Esophagus squamous epithelium (tissue), 4 donors: ENCODE data around the gene TSSK1B.

Experiments
- POLR2A ChIP-seq, 4 donors: fragments of 450-650 bp; IDR thresholded peaks; one replicate each; pipeline ENCODE4 v1.6.1; 2017; ENCODE audit warnings: antibody characterized with exemption in 4 of 4, mild to moderate bottlenecking in 4 of 4, moderate library complexity in 3 of 4
- TF ChIP-seq, protein P1 (sequence below), 6 experiments: fragments of 450-650 bp in 4 of 6; fragments of 200-600 bp in 2 of 6; sonication (generic) in 2 of 6; IDR thresholded peaks; one replicate each; pipeline ENCODE4 v1.5.1; 2016 to 2019; ENCODE audit warnings: antibody characterized with exemption in 6 of 6, mild to moderate bottlenecking in 4 of 6, moderate library complexity in 4 of 6

DNA sequence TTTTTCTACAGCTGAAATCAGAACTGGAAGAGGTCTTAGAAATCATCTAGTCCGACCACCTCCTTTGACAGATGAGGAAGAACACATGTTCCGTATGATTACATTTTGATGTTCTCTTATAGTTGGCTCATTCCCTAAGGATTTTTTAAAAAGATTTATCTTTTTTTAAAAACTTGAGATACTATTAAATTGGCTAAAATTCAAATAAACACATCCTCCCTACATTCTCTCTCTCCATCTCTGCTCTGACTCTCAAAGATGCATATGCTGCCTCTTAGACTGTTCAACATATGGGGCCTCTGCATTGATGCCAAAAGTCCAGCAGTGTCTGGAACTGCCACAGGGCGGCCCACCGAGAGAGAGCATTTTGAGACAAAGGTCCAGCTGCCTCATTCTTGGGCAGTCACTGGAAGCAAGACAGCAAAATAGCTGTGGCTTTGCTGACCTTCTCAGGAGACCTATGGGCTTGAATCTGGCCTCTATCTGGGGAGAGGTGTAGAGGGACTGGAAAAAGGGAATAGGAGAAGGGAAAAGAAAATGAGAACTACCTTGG, 12.8 kb upstream of the TSSK1B start:
- TF ChIP-seq, protein P1, sequence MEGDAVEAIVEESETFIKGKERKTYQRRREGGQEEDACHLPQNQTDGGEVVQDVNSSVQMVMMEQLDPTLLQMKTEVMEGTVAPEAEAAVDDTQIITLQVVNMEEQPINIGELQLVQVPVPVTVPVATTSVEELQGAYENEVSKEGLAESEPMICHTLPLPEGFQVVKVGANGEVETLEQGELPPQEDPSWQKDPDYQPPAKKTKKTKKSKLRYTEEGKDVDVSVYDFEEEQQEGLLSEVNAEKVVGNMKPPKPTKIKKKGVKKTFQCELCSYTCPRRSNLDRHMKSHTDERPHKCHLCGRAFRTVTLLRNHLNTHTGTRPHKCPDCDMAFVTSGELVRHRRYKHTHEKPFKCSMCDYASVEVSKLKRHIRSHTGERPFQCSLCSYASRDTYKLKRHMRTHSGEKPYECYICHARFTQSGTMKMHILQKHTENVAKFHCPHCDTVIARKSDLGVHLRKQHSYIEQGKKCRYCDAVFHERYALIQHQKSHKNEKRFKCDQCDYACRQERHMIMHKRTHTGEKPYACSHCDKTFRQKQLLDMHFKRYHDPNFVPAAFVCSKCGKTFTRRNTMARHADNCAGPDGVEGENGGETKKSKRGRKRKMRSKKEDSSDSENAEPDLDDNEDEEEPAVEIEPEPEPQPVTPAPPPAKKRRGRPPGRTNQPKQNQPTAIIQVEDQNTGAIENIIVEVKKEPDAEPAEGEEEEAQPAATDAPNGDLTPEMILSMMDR (IDR thresholded peaks at IDR 0.05) = no peak
- TF ChIP-seq POLR2A (IDR thresholded peaks at IDR 0.05) = no peak
